Activated naive CD8-positive, alpha-beta T cell treated with anti-CD3 and anti-CD28 coated beads for 36 hours (primary cell): ENCODE results near the gene THBS3. TPM values are rescaled to one million over a fixed set of nuclear protein-coding genes. Genes with fewer than 3 reads are reported as not detected.
"Not testable (repeated sequence)": the region's sequence is repeated elsewhere in the genome, so short reads cannot be mapped to it uniquely, and the experiment has no call there.

ENCODE experiments used
- DNase-seq: peaks from one replicate; pipeline ENCODE4 v3.0.0; 2021
- H3K27ac Mint-ChIP-seq: one replicate; pipeline ENCODE4 v1.8.0; 2022; ENCODE audit warnings: mild to moderate bottlenecking, moderate library complexity, mixed read lengths
- H3K27me3 Mint-ChIP-seq: one replicate; pipeline ENCODE4 v1.8.0; 2022; ENCODE audit warnings: mild to moderate bottlenecking, mixed read lengths
- H3K36me3 Mint-ChIP-seq: one replicate; pipeline ENCODE4 v1.8.0; 2021; ENCODE audit warnings: mild to moderate bottlenecking, mixed read lengths
- H3K4me1 Mint-ChIP-seq: one replicate; pipeline ENCODE4 v1.8.0; 2021; ENCODE audit warnings: mixed read lengths
- H3K4me3 Mint-ChIP-seq: one replicate; pipeline ENCODE4 v1.8.0; 2022; ENCODE audit warnings: mild to moderate bottlenecking, moderate library complexity, mixed read lengths
- H3K9me3 Mint-ChIP-seq: one replicate; pipeline ENCODE4 v1.8.0; 2022; ENCODE audit warnings: mixed read lengths
- total RNA-seq, 2 experiments: library from RNA; stranded (reverse); gene quantifications; one replicate each; pipeline ENCODE4 v1.2.3, GENCODE V29; 2021

The THBS3 gene
- total RNA-seq, 2 experiments from 2014 or later: 7.4 to 9.3 TPM

DNA sequence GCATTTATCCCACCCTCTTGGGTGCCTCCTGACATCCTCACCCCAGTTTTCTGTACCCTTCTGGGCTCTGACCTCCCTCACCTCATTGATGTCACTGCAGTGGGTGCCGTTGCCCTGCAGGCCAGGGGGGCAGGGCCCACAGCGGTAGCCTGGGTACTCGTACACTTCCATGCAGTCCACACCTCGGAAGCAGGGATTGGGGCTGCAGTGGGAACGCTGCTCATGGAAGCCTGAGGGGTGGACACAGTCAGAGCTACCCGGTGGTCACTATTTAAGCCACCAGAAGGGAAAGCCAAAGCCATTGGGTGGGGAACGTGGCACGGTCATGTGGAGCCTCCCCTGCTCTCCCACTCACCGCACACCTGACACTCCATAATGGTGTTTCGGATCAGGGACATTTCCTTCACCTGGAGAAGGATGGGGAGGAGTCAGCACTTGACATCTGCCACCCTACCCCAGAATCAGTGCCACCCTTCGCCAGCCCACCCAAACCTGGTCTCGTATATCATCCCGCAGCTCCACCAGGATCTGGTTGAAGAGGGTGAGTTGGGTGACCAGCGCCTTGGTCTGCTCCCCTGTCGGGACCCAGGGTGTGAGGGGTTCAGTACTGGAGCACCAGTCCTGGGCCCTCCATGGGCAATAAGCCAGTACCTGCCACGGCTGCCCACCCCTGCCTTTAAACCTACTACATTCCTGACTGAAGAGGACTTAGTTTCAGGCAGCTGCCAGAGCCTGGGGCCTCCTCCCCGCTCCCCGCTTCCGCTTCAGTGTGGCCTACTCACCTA is 4.8 kb downstream of the THBS3 start:
- Mint-ChIP-seq H3K27ac (no peak overlapping the region), H3K4me1 (peaks cover 10% of the 10 kb centered on the region), H3K9me3 (no peaks in the 10 kb centered on the region), H3K27me3 (no peaks in the 10 kb centered on the region), H3K36me3 (peaks cover 4% of the 10 kb centered on the region), H3K4me3 (no peak overlapping the region)
- DNase-seq: no peak

DNA sequence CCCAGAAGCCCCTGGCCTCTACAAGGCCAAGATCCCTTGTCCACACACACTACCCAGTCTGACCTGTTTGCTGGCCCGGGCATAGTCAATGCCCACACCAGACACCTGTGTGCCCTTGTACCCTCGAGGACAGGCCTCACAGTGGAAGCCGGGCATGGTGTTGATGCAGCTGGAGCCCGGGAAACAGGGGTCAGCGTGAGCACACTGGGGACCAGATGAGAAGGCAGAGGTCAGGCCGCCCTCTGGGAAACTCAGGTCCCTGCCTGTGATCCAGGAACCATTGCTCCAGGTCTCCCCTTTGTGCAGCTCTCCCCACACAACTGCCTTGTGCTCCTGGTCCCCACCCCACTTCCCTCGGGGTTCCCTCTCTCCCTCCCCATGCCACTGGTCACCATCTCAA is 5.5 kb downstream of the THBS3 start:
- no peak overlapping the region for H3K4me3 Mint-ChIP-seq
- peaks cover 4% of the 10 kb centered on the region for H3K36me3 Mint-ChIP-seq
- peaks cover 5% of the 10 kb centered on the region for H3K4me1 Mint-ChIP-seq
- DNase-seq: no peak
- no peak overlapping the region for H3K27ac Mint-ChIP-seq
- no peaks in the 10 kb centered on the region for H3K27me3 Mint-ChIP-seq
- H3K9me3 Mint-ChIP-seq: no peaks in the 10 kb centered on the region

DNA sequence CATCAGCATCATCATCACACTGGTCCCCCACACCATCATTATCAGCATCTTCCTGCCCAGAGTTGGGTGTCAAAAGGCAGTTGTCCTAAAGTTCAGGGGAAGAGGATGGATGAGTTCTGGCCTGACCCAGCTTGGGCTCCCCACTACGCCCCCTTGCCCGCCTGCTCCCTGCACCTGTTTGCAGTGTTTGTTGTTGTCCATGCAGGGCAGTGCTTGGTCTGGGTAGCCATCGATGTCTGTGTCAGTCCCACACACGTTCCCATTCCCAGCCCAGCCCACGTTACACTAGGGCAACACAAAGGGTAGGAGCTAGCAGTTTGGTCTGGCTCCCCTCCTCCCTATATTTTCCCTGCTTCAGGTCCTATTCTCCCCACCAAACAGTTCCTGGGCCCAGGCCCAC is 6.8 kb downstream of the THBS3 start:
- Mint-ChIP-seq H3K4me3 (no peak overlapping the region), H3K27ac (no peak overlapping the region), H3K9me3 (no peaks in the 10 kb centered on the region), H3K27me3 (no peaks in the 10 kb centered on the region), H3K36me3 (peaks cover 6% of the 10 kb centered on the region), H3K4me1 (peaks cover 4% of the 10 kb centered on the region)
- DNase-seq: no peak

DNA sequence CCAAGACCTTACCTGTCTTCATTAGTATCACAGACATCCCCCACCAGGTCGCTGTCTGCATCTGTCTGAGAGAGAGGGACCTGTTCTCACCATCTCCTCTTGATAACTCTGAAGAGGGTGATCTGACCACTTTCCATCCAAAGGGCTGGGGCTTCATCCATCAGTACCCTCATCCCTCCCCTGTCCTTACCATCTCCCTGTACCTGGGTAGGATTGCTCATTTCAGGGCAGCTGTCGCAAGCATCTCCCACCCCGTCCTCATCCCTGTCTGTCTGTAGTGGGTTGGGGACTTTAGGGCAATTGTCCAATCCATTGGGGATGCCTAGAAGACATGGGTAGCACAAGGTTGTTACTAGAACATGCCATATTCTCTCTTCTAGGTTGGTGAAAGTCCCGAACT is 7.9 kb downstream of the THBS3 start:
- DNase-seq: no peak
- Mint-ChIP-seq H3K27ac (no peak overlapping the region), H3K4me1 (peaks cover 12% of the 10 kb centered on the region), H3K4me3 (no peak overlapping the region), H3K27me3 (no peaks in the 10 kb centered on the region), H3K36me3 (peaks cover 6% of the 10 kb centered on the region), H3K9me3 (no peaks in the 10 kb centered on the region)

DNA sequence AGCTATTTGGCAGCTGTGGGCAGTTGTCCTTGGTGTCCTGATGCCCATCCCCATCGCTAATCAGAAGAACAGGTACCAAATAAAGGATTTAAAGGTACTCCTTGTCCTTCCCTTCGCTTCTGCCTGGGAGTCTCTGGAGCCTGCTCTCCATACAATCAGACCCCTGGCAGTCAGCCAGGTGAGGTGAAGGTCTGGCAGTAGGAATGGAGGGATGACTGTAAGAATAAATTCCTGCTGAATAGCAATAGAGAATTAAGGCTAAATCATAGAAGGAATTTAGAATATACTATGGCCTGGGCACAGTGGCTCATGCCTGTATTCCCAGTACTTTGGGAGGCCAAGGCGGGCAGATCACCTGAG is 9.2 kb downstream of the THBS3 start:
- H3K36me3 Mint-ChIP-seq: peaks cover 12% of the 10 kb centered on the region
- H3K27ac Mint-ChIP-seq: no peak overlapping the region
- H3K4me1 Mint-ChIP-seq: peaks cover 22% of the 10 kb centered on the region
- no peaks in the 10 kb centered on the region for H3K9me3 Mint-ChIP-seq
- H3K4me3 Mint-ChIP-seq: no peak overlapping the region
- no peak for DNase-seq
- H3K27me3 Mint-ChIP-seq: peaks cover 2% of the 10 kb centered on the region

DNA sequence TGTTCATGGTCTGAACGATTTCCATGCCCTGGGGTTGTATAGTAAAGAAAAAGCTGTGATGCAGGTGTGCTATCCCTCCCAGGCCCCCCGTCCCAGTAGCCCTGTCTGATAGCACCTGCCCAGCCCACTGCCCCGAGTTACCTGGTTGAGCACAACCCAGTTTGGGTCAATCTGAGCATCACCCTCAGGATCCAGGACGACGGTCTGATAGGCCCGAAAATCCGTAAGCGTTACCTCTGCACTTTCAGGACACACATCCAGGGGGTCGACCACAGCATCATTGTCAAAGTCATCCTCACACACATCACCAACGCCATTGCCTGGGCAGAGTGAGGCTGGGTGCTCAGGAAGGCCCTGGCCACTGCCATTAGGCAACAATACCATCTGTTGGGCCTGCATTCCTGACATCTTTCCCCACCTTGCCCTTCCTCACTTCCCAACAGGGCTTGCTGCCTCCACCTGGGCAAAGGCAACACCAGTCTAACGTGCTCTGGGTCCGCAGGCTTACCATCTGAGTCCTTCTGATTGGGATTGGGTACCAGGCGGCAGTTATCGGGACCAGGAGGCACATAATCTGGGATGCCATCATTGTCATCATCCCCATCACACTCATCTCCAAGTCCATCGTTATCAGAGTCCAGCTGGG is 9.7 kb downstream of the THBS3 start:
- H3K4me1 Mint-ChIP-seq: peaks cover 27% of the 10 kb centered on the region
- DNase-seq: no peak
- H3K27ac Mint-ChIP-seq: no peak overlapping the region
- H3K9me3 Mint-ChIP-seq: no peaks in the 10 kb centered on the region
- H3K4me3 Mint-ChIP-seq: no peak overlapping the region
- peaks cover 5% of the 10 kb centered on the region for H3K27me3 Mint-ChIP-seq
- H3K36me3 Mint-ChIP-seq: peaks cover 12% of the 10 kb centered on the region

DNA sequence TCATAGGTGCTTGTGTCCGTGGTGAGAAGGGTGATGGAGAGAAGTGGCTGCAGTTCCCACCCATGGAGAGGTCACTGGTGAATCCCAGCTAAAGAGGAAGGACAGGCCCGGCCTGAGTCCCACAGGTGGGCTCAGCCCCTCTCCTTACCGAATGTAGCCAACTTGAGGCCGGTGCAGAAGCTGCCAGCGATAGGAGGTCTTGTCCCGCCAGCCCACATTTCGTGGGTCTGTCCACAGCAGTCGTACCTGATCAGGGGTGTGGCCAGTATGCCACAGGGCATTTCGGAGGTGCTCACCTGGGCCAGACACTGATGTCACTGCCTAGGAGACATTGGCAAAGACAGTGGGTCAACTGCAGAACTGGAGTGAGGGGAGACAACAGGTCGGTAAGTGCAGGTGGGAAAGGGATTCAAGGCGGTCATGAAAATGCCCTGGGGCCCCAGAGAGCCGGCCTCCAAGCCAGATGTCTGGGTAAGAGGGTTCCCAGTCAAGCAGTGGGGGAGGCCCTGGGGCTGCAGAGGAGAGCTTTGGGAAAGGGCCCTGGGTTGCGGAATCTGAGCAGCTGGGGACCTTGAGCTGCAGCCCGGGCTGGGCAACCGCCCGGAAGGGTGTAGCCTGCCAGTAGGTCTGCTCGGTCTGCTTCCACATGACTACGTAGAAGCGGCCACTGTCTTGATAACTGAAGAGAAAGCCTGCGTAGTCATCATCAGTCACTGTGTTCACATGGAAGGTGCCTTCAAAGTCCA is 10.6 kb downstream of the THBS3 start:
- peaks cover 35% of the 10 kb centered on the region for H3K4me1 Mint-ChIP-seq
- peaks cover 5% of the 10 kb centered on the region for H3K27me3 Mint-ChIP-seq
- H3K9me3 Mint-ChIP-seq: no peaks in the 10 kb centered on the region
- H3K4me3 Mint-ChIP-seq: no peak overlapping the region
- DNase-seq: no peak
- no peak overlapping the region for H3K27ac Mint-ChIP-seq
- peaks cover 12% of the 10 kb centered on the region for H3K36me3 Mint-ChIP-seq

DNA sequence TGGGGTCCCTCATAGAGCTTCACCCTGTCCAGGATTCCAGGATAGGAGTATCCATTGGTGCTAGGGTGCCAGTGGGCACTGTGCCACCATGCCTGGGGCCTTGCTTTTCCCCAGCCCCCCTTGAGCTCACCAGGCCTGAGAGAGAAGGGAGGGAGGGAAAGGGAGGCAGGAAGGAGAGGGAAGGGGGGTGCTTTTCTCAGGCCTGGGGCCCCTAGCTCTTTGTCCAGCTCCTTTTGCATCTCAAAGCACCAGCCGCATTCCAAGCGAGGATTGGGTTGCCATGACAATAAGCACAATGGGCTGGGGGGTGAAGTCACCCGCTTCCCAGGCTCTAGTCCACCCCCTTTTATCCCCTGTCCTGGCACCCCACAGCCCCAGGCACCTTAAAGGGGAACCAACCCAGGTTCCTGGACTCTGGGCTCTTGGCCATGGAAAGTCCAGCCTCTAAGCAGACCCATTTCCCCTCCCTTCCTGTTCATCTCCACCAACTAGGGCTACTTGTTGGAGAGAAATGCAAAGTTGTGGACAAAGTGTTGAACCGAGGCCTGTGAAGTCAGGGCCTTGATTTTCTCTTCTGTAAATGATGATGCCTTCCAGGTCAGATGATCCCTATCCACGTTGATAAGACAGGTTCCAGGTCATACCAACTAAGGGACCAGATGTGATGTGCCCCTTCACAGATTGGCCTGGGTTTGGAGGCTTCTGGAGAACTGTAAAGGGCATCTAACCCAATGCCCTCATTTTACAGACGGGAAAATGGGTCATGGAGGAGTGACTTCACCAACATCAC is 11.4 kb downstream of the THBS3 start:
- Mint-ChIP-seq H3K4me3 (peak overlapping the region; percentile 84), H3K27me3 (peaks cover 5% of the 10 kb centered on the region), H3K9me3 (no peaks in the 10 kb centered on the region), H3K4me1 (peaks cover 37% of the 10 kb centered on the region), H3K27ac (no peak overlapping the region), H3K36me3 (peaks cover 12% of the 10 kb centered on the region)
- DNase-seq: no peak

DNA sequence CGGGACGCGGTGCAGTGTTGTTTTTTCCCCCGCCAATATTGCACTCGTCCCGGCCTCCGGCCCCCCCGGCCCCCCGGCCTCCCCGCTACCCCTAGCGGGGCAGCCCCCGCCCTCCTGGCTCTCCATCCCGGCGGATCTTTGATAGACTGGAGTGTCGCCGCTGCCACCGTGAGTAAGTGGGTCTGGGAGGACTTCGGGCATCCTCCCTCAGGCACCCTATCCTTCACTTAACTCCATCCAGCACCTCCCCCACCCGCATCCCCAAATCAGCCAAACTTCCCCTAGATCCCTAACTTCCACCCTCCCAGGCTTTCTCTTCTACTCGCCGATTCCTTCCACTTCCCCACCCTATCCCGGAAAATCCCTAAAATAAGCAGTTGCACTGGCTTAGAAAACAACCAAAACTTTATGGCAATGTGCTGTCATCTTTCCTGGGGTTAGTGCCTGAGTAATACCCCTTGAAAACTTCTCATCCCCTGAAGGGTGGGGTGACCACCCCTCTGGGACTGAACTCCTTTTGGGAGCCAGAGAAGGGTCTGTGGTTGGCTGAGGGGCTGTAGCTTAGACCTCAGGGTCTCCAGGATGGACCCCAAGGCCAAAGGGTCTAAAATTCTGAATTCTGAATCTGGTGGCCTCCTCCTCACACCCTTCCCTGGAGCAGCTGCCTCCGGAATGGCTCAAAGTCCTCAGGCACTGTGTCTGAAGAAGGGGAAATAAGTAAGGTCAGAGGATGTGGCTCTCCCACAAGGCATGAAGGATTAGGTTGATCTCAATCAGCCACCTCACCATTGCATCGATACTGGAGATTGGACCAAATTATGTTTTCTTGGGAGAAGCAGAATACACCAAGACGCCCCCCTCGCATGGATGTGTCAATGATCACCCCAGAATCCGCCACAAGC is 12.2 kb downstream of the THBS3 start:
- peak overlapping the region; percentile 84 for H3K4me3 Mint-ChIP-seq
- peaks cover 12% of the 10 kb centered on the region for H3K36me3 Mint-ChIP-seq
- H3K27ac Mint-ChIP-seq: peak overlapping the region; percentile 77
- peaks cover 5% of the 10 kb centered on the region for H3K27me3 Mint-ChIP-seq
- H3K4me1 Mint-ChIP-seq: peaks cover 37% of the 10 kb centered on the region
- no peaks in the 10 kb centered on the region for H3K9me3 Mint-ChIP-seq
- DNase-seq: no peak

DNA sequence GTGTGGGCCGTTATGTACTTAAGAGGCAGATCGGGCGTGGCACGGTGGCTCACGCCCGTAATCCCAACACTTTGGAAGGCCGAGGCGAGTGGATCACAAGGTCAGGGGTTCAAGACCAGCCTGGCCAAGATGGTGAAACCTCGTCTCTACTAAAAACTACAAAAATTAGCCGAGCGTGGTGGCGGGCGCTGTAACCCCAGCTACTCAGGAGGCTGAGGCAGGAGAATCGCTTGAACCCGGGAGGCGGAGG is 13.8 kb downstream of the THBS3 start:
- H3K9me3 Mint-ChIP-seq, H3K27me3 Mint-ChIP-seq, DNase-seq: not testable (repeated sequence)
- peaks cover 37% of the 10 kb centered on the region for H3K4me1 Mint-ChIP-seq
- H3K27ac Mint-ChIP-seq: peak overlapping the region; percentile 100
- H3K36me3 Mint-ChIP-seq: peaks cover 12% of the 10 kb centered on the region
- H3K4me3 Mint-ChIP-seq: peak overlapping the region; percentile 95

DNA sequence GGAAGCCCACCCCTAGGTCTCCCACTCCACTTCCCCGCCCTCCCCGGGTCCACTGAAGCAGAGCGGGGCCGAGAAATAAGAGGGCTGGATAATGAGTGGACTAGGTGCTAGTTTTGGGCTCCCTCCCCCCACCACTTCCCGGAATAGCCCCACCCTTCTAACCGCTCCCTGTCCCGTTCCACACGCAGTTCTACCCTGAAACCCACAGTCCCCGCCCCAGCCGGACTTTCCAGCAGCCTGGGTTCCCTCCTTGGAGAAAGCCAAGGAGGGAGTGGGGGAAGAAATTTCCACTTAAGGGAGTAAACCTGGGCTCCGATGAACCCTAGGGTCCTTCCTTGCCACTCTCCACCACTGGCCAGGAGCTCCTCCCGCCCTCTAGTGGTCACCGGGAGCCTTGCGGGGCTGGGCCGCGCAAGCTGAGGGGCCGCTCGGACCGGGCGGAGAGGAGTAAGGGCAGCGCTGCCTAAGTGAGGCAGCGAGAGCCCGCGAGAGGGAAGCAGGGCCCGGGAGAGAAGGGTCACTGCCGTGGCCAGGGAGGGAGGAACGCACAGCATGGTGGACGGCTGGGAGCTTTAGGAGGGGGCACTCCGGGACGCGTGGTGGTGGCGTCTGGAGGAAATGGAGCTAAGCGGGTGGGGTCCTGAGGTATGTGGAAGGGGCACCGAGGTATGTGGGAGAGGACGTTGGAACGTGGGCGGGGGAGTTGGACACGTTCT is 14.3 kb downstream of the THBS3 start:
- H3K36me3 Mint-ChIP-seq: peaks cover 12% of the 10 kb centered on the region
- peaks cover 37% of the 10 kb centered on the region for H3K4me1 Mint-ChIP-seq
- H3K27me3 Mint-ChIP-seq: peaks cover 5% of the 10 kb centered on the region
- peak; percentile 84 for DNase-seq
- H3K4me3 Mint-ChIP-seq: peak overlapping the region; percentile 95
- H3K27ac Mint-ChIP-seq: peak overlapping the region; percentile 100
- H3K9me3 Mint-ChIP-seq: no peaks in the 10 kb centered on the region

DNA sequence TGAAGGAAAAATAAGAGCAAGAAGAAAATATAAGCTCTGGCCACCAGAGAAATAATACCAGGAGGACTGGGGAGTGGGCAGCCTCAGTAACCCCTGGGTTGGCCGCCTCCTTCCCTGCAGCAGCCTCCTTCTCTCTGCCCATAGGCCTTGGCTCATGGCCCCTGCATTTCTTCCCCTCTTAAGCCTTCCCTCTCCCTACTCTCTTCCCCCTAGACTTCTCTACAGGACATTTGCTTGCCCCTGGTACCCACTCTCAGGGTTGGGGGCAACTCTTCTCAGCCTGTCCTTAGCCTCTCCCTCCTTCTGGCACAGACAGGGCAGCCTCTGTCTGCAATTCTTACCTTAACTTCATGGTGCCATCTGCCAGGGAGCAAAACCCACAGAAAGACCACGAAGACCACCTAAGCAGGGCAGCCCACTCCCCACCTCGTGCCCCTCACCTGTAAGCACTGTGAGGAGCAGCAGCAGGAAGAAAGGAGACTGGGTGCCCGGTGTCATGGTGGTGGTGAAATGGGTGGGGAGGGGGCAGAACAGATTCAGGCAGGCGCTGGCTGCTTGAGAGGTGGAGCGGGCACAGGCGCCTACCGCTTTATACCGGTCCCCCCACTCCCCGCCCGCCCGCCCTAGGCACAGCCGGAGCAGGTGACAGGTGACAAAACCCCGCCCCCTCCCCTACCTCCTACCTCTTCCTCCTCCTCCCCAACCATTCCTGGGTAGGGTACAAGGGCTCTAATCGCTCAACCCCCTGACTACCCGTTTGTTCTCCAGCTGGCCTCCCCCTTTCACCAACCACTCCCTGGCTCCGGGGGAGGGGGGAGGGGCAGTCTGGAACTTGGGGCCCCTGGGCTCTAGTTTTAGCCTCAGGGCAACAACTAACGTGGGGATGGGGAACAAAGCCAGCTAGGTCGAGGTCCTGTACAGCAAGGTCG is 15.1 kb downstream of the THBS3 start:
- peaks cover 5% of the 10 kb centered on the region for H3K27me3 Mint-ChIP-seq
- peak overlapping the region; percentile 100 for H3K27ac Mint-ChIP-seq
- H3K4me1 Mint-ChIP-seq: peaks cover 41% of the 10 kb centered on the region
- peaks cover 7% of the 10 kb centered on the region for H3K36me3 Mint-ChIP-seq
- no peak for DNase-seq
- peak overlapping the region; percentile 95 for H3K4me3 Mint-ChIP-seq
- H3K9me3 Mint-ChIP-seq: no peaks in the 10 kb centered on the region

DNA sequence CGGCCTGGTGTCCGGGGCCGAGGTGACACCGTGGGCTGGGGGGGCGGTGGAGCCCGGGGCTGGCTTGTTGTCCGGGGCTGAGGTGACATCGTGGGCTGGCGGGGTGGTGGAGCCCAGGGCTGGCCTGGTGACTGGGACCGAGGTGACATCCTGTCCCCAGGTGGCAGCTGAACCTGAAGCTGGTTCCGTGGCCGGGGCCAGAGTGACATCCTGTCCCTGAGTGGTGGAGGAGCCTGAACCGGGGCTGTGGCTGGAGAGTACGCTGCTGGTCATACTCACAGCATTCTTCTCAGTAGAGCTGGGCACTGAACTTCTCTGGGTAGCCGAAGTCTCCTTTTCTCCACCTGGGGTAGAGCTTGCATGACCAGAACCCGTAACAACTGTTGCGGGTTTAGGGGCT is 15.8 kb downstream of the THBS3 start:
- H3K36me3 Mint-ChIP-seq: peaks cover 6% of the 10 kb centered on the region
- H3K4me3 Mint-ChIP-seq: no peak overlapping the region
- H3K27me3 Mint-ChIP-seq: peaks cover 5% of the 10 kb centered on the region
- no peaks in the 10 kb centered on the region for H3K9me3 Mint-ChIP-seq
- peak overlapping the region; percentile 84 for H3K27ac Mint-ChIP-seq
- peaks cover 41% of the 10 kb centered on the region for H3K4me1 Mint-ChIP-seq
- no peak for DNase-seq
